ENCODE measurements around the gene IL3.

Gene IL3, protein sequence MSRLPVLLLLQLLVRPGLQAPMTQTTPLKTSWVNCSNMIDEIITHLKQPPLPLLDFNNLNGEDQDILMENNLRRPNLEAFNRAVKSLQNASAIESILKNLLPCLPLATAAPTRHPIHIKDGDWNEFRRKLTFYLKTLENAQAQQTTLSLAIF

DNA sequence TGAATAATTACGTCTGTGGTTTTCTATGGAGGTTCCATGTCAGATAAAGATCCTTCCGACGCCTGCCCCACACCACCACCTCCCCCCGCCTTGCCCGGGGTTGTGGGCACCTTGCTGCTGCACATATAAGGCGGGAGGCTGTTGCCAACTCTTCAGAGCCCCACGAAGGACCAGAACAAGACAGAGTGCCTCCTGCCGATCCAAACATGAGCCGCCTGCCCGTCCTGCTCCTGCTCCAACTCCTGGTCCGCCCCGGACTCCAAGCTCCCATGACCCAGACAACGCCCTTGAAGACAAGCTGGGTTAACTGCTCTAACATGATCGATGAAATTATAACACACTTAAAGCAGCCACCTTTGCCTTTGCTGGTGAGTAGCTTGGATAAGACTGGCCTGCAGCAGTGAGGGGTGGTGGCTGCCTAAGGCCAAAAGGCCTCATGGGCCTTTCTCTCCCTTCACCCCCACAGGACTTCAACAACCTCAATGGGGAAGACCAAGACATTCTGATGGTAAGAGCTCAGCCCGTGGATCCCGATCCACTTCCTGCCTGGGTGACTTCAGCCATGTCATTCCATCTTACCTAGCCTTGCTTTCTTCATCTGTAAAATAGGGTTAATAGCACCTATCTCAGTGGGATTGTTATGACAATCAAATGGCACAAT, at the start of gene IL3:
Gene IL3 (plus strand): TSS at position 155 of the 661 bp plus-strand sequence. CDS start 52 bp downstream, at position 207.
- DNase-seq (ENCODE audit: low spot score) = no peak

DNA sequence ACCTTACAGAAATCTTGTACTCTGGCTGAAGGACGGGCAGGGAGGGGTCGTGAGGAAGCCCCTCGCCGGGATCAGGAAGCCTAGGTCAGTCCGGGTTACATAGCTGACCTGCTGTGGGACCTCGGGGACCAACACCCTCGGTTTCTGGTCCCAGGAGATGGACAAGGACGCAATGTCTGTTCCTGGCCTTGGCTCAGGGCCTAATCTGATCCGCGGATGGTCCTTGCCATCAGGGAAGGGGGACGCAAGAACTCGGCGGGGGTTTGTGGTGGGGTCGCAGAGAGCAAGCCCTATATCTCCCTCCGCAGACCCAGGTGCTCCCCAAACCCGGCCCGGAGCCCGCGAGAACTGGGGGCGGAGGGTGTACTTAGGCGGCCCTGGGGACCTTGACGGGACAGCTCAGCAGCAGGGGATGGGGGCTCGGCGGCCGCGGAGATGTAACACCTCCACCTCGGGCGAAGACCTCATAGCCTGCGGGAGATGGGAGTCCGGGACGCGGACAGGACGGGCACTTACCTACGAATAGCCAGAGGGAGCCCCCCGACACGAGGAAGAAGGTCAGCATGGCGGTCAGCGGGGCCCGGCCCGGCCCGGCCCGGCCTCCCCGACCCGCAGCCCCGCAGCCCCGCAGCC, 49.4 kb upstream of the IL3 start:
- no peak for DNase-seq (ENCODE audit: low spot score)

DNA sequence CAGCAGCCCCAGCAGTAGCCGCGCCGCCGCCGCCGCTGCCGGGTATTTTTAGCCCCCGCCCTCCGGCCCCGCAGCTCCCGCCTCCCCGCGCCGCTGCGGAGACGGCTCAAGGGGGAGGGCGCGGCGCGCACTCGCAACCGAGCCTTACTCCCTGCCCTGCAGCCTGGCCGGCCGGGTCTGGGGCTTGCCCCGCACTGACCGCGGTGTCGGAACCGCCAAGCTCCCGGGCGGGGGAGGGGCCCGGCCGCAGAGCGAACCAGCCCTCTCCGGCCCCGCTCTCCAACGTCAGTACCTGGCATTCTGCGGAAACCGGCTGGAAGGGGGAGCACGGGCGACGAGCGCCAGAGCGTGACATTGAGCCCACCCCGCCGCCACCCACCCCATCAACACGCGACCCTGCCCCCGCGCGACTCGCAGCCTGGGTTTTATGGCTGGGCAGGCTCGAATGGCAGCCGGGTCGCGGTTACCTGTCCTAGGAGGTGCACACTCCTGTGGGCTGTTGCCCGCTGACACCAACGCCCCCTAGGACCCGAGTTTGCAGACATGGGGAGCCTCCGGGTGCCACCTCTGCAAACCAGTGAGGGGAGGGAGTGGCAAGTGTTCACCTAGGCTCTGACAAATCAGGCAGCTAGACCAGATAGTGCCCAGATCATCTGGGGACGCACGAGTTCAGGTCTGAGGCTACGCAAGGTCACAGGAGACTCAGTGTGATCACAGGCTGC, 48.7 kb upstream of the IL3 start, which contains the start of gene ACSL6:
Gene ACSL6 (minus strand): TSS at position 37 of the 722 bp plus-strand sequence. CDS start 105 bp downstream, outside the sequence.
- no peak for DNase-seq (ENCODE audit: low spot score)

DNA sequence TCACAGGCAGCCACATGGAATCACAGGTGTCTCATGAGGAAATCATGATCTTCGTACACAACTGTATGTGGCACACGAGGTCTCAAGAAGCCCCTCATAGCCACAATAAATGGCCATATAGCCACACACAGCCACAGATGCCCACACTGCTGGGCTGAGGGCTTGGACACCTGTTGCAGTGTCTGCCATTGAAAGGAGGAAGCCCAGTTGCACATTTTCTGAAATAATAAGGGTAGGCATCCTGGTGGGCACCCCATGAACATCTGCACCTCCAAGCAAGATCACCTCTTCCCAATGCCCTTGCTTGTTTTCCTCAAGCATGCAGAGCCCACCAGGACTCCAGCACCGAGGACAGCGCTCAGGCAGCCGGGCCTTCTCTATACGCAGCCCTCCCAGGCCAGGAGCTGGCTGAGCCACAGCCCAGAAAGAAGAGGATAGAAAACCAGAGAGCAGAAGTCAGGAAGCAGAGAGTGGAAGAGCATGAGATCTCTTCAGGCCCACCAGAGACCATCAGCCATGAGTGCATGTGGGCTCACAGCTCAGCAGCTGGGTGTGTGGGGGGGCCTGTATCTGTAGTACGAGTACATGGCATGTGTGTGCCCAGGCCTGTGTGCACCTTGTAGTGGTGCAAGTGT, 48.0 kb upstream of the IL3 start:
- DNase-seq (ENCODE audit: low spot score) = no peak

DNA sequence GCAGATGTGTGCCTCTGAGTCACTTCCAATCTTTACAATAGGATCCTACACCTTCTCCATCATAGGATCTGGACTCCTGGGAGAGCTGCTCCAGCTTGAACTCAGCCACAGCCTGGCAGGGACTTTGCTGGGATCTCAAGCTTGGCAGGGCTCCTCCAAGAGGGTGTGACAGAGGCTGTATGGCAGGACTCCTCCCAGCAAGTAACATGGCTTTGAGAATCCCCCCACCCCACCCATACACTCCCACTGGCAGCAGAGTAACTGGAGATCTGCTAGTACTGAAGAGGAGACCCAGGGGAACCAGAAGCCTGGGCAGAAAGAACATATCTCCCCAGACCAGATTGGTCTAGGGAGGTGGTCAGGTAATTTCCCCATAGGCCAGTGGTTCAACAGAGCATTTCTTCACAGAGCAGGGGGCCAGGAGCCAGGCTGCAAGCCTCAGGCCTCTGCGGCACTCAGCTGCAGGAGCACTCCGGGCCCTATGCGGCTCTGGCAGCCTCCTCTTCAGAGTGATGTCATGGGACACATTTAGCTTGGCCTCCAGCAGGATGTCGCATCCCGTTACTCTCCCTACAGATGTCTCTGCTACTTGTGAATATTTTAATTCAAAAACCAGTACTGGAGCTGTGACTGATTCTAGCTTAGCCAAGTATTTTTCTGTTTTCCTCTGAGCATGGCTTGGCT, 47.3 kb upstream of the IL3 start:
- DNase-seq (ENCODE audit: low spot score) = no peak

DNA sequence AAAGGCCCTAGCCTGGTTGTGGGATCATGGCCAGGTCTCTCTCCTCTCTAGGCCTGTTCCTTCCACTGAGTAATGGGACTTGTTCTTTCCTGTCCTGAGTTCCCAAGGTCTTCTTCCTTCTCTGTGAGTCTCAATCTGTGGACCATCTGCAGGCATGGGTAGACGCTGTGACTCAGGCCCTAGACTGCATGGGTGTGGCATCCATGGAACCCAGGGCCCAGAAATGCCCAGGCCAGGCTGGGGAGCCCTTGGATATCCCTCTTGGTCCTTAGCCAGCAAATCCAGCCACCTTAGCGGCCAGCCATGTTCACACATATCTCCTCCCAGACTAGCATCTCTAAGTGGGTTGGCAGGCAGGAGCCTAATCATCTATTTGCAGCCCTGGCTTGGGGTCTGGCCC, 46.7 kb upstream of the IL3 start:
- no peak for DNase-seq (ENCODE audit: low spot score)

DNA sequence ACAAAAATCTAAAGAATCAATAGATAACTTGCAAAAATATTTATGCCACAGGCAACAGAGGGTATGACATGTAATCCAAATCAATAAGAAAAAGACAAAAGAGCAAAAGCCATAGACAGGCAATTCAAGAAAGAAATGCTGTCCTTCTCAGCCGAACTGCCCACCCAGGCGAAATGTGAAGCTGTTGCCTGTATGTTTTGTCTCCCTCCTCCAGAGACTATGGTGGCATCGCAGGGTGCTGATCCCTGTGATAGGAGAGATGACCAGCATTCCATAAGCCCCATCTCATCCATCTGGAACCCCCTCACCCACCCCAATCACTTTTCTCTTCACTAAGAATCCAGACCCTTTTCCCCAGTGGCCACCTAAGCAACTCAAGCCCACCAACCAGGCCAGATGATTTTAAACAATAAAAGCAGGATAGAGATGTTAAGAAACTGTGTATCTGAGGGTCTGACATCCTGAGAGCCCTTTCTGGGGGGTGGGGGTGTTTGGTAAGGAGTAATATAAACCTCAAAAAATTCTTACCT, 43.7 kb upstream of the IL3 start:
- DNase-seq (ENCODE audit: low spot score) = no peak

DNA sequence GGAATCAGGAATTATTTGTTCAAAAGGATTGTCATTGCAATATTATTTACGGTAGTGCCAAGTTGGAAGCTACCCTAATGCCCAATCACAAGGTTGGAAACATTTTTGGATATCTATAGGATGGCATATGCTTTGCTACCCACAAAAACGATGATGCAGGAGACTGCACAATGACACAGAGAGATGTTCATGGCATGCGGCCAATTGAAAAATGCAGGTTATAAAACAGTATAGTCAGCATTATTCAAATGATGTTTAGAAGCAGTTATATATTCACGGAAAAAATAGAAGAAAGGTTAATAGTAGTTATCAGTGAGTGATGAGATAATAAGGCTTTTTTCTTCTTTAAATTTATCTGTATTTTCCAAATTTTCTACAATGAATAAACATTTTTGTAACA, 43.1 kb upstream of the IL3 start:
- no peak for DNase-seq (ENCODE audit: low spot score)

DNA sequence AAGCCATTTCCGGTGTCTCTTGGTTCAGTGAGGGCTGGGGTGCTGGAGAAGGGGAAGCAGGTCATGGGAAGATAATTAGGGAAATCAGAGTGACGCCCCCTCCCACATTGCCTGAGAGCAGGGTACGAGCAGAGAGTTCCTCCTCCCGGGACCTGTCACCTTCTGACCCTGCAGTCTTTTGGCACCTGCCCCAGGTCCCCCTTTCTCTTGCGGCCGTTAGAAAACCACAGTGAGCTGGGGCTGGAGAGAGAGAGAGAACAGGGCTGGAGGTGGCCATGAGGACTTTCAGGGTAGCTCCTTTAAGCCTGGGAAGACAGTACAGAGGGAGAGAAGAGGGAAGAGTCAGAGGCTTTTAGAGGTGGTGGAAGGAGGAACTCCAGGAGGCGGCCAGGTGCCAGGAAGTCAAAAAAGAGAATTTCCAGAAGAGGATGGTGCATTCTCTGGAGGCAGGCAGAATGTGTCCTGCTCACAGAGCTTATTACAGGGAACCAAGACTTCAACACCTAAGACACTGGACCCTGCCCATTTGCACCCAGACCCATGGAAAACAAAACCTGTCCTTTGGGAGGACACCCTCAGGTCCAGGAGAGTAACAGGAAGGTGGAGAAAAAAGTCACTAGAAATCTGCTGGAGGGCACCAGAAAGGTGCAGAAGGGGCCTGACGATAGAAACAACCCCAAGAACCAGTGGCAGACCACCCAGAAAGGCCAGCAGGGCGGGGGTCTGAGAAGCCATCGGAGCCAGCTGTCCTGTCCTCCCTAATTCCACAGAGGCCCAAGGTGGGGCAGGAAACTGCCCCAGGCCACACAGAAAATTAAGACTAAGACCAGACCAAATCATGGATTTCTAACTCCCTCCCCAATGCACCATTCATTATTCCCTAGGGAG, 42.5 kb upstream of the IL3 start:
- no peak for DNase-seq (ENCODE audit: low spot score)

DNA sequence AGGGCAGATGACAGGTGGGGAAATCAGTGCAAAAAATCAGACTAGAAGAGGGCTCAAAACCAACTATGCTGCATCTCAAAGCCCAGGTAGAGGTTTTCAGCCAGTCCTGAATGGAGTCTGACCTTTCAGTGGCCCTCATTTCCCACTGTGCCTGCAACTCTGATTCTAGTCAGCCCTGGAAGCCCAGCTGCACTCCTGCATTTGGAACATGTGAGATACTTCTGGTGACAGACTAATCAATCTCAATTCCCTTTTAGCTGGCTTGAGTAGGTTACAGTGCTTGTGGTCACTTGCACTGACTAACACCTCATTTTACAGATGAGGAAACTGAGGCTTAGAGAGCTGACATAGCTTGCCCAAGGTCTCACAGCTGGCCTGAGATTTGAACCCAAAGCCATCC, 41.1 kb upstream of the IL3 start:
- DNase-seq (ENCODE audit: low spot score) = no peak

DNA sequence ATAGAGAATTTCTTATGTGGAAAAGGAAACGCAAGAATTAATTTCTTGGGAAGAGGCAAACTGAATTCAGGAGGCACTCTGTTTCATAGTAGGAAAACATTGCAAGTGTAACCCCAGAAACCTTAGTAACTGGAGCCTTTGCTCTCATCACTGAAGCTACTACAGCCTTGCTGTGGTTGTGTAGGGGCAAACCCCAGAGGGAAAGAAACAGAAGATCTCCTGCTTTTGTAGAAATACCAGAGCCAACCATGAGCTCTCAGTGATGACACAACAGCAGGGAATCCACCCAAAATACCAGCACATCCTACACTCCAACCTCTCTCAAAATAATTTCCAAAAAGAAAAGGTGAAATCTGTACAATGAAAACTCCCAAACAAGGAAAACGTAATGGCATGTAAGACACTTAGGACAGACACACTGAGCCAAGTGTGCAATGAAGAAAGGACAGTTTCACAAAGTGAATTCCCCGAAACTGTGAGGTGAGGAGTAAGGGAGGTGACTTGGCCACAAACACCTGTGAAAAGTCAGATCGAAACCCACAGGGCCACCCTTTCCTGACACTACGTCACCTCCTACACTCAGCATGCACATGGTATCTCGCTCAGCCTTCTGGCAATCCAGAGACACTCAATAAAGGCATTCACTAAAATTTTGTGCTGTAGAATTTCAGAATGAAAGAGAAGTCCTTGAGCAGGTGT, 40.4 kb upstream of the IL3 start:
- peak; percentile 92 for DNase-seq (ENCODE audit: low spot score)

DNA sequence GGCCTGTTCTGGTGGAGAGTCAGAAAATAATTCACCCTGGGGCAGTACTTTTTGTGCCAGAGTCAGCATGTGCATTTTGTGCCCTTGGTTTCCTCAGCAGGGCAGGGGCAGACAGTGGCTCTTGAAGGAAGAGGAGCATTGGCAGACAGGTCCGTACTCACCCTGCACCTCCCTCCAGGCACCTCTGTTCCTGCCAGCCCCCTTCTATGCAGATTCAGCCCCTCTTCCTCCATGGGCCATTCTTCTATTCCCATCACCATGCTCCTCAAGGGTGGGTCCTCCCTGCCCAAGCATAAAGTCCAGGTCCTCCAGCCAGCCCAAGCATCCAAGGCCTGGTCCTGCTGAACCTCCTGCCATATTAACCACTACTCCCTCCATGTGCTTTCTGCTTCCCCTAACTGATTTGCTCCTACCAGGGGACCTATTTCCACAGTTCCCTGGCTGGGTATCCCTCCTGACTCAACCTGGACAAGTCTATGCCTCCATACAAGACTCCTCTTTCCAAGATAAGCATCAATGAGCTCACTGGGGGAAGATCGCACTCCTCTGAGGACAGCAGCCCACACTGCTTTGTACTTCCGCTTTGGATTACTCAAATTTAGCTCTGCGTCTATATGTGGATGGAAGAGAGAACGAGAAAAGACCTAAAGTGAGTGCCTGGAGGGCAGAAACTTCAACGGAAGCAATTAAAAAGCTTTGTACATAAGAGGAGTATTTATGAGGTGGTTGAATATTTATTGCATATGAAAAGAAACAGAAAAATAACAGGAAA, 39.7 kb upstream of the IL3 start:
- no peak for DNase-seq (ENCODE audit: low spot score)

DNA sequence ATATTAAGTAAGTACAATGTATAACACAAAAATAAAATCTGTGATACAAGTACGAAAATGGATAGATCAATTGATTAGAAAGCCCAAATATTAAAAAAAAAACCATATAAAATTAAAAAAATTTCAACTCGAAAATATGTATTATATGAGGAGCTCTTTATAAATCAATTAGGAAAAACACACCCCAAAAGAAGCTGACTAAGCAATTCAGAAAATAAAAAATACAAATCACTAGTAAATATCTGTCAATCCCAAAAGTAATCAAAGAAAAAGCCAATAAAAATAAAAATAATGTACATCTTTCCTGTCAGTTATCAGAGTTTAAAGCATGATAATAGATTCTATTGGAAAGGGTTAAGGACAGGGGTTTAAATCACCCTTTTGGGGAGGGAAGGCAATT, 38.8 kb upstream of the IL3 start:
- no peak for DNase-seq (ENCODE audit: low spot score)

DNA sequence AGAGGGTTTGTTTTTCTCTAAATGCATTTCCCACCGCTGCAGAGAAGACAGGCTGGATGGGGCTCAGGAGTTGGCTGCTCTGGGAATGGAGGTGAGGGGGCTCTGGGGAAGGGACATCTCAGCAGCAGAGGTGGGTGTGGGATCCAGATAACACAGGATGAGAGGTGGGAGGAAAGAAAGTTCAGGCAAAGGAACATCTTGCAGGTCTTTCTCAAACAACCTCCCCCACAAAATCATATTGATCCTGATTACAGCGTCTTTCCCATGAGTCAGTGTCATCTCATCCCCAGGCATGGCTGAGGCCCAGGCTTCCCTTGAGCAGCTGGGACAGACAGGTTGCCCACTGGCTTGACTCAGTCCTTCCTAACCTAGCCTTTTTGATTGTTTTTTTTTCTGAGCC, 37.7 kb upstream of the IL3 start:
- no peak for DNase-seq (ENCODE audit: low spot score)

DNA sequence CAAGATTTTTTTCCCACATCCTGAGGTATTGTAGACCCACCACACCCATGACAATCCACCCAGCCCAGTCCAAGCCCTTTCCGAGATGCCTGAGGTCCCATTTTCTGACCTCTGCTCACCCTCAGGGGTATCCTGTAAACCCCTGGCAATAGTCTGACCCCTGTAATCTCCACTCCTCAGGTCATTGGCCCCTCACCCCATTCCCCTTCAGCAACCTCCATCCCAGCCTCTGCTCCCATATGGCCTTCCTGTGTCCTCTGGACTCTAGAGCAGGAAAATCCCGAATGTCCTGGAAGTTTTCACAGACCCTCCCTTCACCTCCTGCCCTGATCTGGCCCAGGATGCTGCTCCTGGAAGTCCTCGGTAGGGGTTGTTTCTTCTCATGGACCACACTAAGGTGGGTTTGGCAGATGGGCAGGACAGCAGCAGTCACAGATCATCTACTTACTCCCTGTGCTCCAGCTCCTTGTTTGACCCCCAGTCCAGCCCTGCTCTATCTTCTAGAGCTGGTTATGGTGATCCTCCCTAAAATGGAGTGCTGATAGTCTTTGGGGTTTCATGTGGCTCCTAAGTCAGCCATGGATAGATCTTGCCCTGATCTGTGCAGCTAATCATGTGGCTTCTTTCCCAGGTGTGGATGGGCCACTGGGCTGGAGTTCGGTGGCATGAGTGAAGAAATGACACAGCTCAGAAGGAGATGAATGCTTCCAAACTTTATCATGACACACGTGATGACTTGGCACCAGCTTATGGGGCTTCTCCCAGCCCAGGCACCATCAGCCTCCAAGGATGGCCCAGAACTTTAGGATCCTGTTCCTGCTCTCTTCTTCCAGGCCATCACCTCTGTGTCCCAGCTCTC, 37.0 kb upstream of the IL3 start:
- DNase-seq (ENCODE audit: low spot score) = no peak

DNA sequence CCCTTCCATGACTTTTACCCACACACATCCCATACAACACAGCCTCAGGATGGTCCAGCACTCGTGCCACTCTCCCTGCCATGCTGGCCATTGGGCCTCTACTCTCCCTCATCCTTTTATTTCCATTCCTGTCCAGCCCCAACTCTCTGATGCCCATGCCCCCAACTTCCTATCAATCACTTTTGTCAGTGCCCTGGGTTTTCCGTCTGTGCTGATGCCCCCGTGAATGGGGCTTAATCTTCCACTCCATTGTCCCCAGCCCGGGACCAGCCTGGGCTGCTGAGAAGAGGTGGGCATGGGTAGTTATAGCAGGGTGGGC, 36.4 kb upstream of the IL3 start:
- no peak for DNase-seq (ENCODE audit: low spot score)

DNA sequence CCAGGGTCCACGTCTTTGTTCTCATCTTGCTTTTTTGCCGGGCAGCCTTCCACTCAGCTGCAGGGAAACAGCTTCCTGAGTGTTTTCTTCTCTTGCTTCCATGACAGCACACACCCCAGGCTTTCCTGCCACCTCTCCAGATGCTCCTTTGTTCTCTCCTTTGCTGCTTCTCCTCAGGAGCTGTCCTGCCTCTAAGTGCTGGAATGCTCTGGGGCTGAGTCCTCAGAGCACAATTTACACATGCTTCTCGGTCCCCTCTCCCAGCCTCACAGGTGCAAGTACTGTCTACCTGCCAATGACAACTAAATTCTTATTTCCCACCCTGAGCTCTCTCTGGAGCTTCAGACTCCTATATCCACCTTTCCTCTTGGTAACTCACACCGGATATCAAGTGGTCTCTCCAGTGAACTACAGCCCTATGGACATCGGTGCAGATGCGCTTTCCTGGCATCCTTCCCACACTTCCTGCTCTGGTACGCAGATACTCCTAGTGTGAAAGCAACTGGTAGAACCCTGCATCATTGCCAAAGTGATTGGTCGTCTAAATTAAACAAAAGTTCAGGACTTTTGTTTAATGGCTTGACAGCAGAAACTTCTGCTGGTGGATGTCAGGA, 35.6 kb upstream of the IL3 start:
- DNase-seq (ENCODE audit: low spot score) = no peak

DNA sequence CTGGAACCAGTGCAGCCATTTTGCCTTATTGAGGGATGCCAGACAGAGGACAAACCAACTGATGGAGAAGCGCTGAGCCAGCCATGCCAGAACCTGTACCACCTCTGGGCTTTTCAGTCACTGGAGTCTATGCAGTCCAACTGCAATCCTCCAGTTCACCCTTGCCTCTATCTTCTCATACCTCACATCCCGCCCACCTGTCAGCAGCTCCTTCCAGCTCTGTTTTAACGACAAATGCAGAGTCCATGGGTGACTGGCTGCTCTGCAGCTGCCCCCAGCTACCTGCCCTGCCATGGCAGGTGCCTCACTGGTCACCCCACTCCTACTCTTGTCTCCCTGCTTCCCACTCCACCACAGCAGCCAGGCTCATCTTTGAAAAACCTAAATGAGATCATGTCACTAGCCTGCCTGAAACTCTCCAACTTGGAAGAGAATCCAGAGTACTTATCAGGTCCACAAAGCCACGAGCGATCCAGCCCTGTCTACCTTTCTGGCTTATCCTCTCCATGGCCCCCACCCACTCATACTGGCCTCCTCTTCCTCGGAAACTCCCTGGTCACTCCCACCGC, 35.0 kb upstream of the IL3 start:
- DNase-seq (ENCODE audit: low spot score) = no peak

All from activated CD4-positive, alpha-beta T cell treated with anti-CD3 and anti-CD28 coated beads, Interleukin-2, Interleukin-4, amounts not matched to agents 100 ng/mL and 50 ng/mL, durations not matched to agents 16 hours and 8 hours (primary cell).